Muscle of arm (tissue), 12 donors: ENCODE results near the gene POR. TPM values are rescaled to one million over a fixed set of nuclear protein-coding genes. Genes with fewer than 3 reads are reported as not detected.

Experiments used
- DNase-seq: peaks from one replicate; pipeline ENCODE4 v3.0.0-alpha.2; 2013
- polyA plus RNA-seq, 12 donors: library from polyadenylated mRNA; unstranded; fragments of 120-200 nt; gene quantifications; one replicate each; pipeline ENCODE4 v1.2.1, GENCODE V29; 2013; ENCODE audit not compliant: insufficient read length in 12 of 12

The POR gene
- polyA plus RNA-seq, 12 donors: 23.4 to 58.4 (median 31.8) TPM; not detected in 1

GRCh38 chr7:75915416-75916156, 631 bp downstream of the POR start:
- DNase-seq: no peak

DNA sequence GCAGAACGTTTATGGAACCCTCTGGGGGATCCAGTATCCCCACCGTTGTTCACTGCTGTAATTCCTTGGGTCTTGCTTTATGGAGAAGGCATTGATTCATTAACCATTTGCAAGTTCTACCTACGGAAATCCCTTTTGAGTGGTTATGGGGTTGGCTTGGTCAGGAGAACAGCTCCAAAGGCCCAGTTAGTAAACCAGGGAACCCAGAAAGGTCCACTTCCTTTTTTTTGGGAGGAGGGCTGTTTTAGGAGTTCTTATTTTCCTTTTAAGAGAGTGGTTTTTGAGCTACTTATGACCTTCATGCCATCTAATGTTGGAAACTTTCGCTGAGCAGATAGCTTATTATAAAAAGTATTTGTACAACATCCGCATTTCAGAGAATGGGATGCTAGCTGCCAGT, 1.3 kb downstream of the POR start:
- no peak for DNase-seq

DNA sequence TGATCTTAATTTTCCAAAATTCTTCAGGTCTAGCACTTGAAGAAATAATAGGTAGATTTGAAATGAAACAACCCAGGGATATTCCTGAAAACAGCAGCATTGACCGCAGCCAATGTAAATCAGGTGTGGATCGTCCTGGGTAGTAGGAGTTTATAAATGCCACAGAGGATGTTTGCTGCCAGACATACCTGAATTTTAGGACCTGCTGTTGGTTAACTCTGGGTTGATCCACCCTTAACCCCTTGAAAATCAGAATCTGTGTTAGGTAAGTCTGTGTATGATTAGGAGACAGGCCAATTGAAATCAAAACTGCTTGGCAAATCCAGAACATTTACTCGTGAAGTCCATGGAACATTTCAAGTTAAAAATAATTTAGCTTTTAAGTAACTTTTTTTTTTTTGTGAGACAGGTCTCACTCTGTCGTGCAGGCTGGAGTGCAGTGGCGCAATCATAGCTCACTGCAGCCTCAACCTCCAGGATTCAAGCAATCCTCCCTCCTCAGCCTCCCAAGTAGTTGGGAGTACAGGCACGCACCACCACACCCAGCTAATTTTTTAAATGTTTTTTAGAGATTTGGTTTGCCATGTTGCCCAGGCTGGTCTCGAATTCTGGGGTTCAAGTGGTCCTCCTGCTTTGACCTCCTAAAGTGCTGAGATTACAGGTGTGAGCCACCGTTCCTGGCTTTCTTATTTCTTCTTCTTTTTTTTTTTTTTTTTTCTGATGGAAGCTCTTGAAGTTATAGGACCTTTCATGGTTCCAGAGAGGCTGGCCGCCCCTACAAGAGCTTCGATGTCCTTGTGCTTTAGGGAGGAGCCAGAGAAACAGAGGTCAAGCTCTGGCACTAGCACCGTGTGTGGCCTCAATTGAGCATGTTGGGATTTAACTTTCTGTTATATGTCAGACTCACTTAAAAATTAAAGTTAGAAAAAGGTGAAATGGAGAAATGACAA, 2.0 kb downstream of the POR start:
- DNase-seq: no peak

GRCh38 chr7:75920431-75921161, 5.6 kb downstream of the POR start:
- no peak for DNase-seq

DNA sequence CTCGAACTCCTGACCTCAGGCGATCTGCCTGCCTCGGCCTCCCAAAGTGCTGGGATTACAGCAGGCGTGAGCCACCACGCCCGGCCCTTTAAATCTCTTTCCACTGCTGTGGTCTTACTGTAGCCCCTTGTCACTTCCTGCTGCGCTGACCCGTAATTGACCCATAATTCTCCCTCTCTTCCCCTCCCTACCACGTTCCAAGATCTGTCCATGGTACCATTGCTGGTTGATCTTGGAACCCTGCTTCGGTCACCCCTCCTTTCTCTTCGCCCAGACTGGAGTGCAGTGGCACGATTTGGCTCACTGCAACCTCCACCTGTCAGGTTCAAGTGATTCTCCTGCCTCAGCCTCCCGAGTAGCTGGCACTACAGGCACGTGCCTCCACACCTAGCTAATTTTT, 6.5 kb downstream of the POR start:
- DNase-seq: no peak

- no peak for DNase-seq
Measured at GRCh38 chr7:75922966-75923603, 8.1 kb downstream of the POR start.

GRCh38 chr7:75924256-75924655, 9.3 kb downstream of the POR start:
- DNase-seq: no peak

GRCh38 chr7:75924889-75925288, 9.9 kb downstream of the POR start:
- DNase-seq: no peak

DNA sequence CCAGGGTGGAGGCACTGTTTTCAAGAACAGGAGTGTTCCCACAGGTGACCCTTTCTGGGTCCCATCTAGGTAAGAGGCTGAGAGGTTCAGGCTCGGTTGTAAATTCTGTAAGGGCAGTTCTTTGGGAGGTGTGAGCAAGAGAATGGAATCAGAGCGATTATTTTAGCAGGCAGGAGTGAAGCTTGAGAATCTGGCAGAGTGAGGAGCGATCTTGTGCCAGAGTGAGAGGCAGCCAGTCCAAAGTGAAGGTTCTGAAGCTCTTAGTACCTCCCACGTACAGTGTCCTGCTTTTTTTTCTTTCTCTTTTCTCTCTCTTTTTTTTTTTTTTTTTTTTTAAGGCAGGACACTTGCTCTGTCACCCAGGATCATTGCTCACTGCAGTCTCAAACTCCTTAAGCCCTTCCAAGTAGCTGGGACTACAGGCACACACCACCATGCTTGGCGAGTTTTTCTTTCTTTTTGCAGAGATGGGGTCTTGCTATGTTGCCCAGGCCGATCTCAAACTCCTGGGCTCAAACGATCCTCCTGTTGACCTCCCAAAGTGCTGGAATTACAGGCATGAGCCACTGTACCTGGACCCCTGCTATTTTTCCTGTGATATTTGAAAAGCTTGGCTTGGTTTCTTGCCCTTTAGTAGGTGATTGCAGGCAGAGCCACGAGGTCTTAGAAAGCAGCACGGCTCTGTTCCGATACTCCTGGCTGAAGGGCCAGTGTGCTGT, 10.9 kb downstream of the POR start:
- no peak for DNase-seq

DNA sequence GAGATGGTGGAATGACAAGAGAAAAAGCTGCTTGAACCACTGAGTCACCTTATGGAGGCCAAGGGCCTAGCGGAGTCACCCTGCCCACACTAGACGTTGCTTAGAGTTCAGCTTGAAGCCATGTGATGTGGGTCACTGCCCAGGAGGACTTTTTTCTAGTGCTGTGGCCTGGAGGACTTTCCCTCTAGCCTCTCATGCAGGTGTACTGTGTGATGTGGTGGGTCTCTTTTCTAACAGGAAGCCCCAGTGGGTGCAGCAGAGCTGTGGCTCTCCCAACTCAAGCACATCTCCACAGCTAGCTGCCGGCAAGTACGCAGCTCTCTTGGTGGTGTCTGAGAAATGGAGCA, 13.6 kb downstream of the POR start:
- DNase-seq: no peak

DNA sequence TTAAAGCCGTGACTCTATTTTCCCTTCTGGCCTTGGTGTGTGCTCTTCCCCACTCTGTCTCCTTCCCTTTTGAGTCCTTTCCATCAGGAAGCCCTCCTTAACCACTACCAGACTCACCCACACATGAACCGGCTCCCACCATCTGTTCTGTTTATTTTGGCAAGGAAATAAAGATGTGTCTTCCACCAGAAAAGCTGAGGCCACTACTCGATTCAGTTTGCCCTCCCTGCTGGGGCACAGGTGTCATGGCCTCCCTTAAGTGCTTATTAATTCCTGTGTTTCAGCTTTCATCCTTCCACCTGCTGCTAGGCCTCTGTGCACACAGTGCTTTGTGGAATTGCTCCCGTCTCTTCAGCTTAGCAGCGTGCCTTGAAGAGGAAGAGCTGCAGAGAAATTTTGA, 16.7 kb downstream of the POR start:
- no peak for DNase-seq

DNA sequence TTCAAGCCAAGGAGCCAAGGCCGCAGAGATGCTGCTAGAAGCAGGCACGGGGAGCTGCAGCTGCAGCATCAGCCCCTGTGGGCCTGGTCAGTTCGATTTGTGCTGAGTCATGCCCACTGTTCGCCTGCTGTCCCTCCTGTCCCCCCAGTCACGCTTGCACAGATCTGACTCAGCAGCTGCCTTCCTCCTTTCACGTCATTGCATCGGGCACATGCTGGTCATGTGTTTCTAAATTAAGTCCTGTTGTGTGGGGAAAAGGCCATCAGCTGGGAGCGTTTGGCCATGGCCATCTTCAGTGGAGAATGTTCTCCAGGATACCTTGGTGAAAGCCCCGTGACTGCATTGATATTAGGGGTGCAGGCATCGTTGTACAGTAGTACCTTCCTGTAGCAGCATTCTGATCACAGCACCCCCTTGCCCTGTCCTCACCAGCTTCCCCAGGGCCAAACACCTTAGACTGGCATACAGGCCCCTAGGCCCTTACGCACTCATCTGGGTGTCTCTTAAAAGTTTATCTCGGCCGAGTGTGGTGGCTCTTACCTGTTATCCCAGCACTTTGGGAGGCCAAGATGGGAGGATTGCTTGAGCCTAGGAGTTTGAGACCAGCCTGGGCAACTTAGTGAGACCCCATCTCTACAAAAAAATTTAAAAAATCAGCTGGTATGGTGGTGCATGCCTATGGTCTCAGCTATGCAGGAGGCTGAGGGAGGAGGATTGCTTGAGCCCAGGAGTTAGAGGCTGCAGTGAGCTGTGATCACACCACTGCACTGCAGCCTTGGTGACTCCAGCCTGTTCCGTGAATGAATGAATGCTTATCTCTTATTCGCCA, 23.2 kb downstream of the POR start:
- no peak for DNase-seq

DNA sequence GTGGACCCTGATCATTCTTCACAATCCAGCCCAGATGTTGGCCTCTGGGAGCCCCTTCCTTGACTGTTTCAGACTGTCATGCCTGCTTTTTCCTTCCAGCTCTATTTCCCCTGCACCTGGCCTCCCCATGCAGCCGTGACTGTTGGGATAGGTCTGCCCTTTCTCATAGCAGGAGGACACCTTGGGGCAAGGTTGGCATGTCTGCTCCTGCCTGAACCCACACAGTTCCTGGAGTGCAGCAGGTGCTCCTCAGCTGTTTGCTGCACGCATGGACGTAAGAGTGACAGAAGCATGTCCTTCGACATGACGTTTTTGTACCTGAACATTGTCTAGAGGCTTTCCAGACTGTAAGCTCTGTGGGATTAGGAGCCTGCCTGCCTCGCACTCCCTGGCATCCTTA, 24.0 kb downstream of the POR start:
- no peak for DNase-seq

- DNase-seq: no peak
Measured at GRCh38 chr7:75943864-75944263, 28.9 kb downstream of the POR start.

DNA sequence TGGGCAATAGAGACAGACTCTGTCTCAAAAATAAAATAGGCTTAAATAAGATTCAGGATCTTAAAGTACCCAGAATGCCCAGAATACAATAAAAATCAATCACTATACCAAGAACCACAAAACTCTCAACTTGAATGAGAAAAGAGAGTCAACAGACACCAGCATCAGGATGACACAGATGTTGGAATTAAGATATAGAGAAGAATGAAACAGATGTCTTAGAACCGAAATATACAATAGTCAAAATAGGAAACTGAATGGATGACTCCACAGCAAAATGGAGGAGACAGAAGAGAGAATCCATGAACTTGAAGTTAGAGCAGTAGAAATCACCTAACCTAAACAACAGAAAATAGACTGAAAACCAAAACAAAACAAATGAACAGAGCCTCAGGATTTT, 29.6 kb downstream of the POR start:
- DNase-seq: no peak

GRCh38 chr7:75945297-75946168, 30.6 kb downstream of the POR start:
- no peak for DNase-seq

- no peak for DNase-seq
Measured at GRCh38 chr7:75946207-75946855, 31.4 kb downstream of the POR start.

DNA sequence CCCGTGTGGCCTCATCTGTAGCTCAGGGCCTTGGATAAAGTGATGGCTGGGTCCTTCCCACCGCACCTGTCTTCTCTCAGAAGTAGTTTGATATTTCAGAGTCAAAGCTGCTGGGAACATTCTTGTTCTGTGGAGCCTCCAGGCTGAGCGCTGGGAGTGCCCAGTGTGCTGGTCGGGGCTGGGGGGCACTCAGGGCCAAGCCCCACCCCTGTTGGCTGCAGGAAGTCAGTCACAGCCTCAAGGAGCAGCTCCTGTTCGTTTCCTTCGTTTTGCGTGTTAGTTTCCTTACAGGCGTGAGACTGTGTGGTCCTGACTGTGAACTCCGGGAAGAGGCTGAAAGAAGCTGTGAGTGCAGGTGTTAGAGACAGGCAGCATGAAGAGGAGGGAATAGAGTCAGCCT, 33.2 kb downstream of the POR start:
- DNase-seq: no peak
